Measurements from ENCODE around the gene SLC25A39. TPM values are rescaled to one million over a fixed set of nuclear protein-coding genes. Genes with fewer than 3 reads are reported as not detected.

Gene SLC25A39
- total RNA-seq, 1 experiment from 2014 or later: 129 TPM

DNA sequence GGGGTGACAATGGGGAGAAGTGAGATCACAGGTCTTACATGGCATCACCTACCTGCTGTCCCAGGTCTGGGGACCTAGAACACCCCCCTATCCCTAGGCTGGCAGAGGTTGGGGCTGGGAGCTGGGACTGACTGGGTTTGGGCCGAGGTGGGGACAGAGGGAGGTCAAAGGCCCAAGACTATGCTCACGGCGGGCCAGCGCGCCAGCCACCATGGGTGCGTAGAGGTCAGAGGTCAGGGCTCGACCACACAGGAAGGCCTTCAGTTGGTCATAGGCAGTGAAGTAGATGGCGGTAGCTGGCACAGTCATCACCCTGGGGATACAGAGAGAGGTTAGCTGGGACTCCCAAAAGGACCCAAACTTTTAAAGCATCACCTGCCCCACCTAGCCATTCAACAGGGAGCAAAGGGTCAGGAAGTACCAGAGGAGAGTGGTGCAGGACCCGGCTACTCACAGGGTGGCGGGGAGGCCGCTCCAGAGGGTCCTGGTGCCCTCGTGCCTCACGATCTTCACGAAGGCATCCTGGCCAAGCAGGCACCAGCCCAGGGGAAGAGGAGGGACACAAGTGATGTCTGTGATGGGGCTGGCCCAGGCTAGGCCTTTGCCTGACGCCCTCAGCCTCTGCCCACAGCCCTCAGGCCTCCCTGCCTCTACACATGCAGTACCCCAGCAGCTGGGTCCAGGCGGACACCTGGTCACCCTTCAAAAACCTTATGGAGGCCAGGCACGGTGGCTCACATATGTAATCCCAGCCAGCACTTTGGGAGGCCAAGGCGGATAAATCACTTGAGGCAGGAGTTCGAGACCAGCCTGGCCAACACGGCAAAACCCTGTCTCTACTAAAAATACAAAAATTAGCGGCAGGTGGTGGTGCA lies 3.1 kb downstream of the SLC25A39 start:
- Histone ChIP-seq H3K9me3 (replicated peaks) (no peaks in the 10 kb centered on the region; the same call in 1 of the 2 replicates), H3K4me1 (replicated peaks) (peaks cover 29% of the 10 kb centered on the region), H3K36me3 (peaks cover 53% of the 10 kb centered on the region), H3K27ac (no peak overlapping the region), H3K4me3 (no peak overlapping the region), H3K27me3 (replicated peaks) (peaks cover 17% of the 10 kb centered on the region)
- no peak for DNase-seq (ENCODE audit: low read depth in 1 of 2, low spot score in 2 of 2)

DNA sequence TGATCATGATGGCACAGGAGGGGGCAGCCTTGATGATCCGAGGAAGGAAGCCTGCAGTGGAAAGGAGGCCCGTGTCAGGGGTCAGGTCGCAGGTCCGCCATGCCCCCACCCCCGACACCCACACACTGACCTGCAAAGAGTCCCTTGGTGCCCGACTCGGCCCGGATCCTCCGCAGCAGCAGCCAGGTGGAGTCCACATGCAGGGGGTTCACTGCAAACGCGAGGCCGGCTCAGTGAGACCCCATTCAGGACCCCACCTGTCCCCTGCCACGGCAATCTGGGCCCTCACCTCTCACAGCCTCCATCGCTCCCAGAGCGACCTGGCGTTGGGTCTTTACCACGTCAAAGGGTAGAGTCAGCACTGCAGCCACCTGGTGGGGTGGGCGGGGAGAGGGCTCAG lies 4.6 kb downstream of the SLC25A39 start:
- H3K36me3 ChIP-seq: peaks cover 52% of the 10 kb centered on the region
- peaks cover 15% of the 10 kb centered on the region for H3K4me1 ChIP-seq (replicated peaks)
- DNase-seq (ENCODE audit: low read depth in 1 of 2, low spot score in 2 of 2): no peak
- H3K4me3 ChIP-seq: no peak overlapping the region
- peaks cover 29% of the 10 kb centered on the region for H3K27me3 ChIP-seq (replicated peaks)
- no peaks in the 10 kb centered on the region; the same call in 1 of the 2 replicates for H3K9me3 ChIP-seq (replicated peaks)
- no peak overlapping the region for H3K27ac ChIP-seq

DNA sequence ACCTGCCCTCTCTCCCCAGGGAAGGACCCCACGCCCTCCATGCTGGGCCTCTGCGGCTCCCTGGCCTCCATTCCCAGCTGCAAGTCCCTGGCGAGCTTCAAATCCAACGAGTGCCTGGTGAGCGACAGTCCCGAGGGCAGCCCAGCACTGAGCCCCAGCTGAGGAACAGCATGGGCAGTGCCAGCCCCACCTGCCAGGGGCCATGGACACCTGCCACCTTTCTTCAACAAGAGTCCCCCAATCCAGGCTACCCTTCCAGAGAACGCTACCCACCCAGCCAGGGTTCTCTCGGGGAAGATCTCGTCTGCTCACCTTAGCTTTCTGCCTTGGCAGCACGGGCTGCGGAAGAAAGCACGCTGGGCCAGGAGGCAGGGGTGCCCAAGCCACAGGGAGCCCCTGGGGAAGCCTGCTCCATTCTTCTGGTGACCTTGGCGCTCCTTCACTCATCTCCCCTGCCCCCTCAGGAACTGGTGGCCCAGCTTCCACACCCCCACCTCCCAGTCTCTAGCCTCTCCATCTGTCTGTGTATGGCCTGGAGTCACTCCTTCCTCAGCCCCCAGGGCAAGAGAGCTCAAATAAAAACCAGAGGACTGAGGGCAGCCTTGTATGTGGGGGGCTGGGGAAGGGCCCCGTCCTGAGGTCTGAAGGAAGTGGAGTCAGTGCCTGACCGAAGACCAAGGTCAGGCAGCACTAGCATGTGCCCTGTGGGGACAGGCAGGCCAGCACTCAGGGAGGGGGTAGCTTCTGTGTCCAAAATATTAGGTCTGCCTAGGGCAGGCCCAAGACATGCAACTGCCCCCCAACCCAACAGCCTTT lies 6.3 kb downstream of the SLC25A39 start:
- Histone ChIP-seq H3K36me3 (peaks cover 40% of the 10 kb centered on the region), H3K27ac (no peak overlapping the region), H3K4me3 (no peak overlapping the region), H3K4me1 (replicated peaks) (peaks cover 5% of the 10 kb centered on the region; the same call in 1 of the 2 replicates), H3K27me3 (replicated peaks) (peaks cover 44% of the 10 kb centered on the region), H3K9me3 (replicated peaks) (no peaks in the 10 kb centered on the region; the same call in 1 of the 2 replicates)
- no peak for DNase-seq (ENCODE audit: low read depth in 1 of 2, low spot score in 2 of 2)

DNA sequence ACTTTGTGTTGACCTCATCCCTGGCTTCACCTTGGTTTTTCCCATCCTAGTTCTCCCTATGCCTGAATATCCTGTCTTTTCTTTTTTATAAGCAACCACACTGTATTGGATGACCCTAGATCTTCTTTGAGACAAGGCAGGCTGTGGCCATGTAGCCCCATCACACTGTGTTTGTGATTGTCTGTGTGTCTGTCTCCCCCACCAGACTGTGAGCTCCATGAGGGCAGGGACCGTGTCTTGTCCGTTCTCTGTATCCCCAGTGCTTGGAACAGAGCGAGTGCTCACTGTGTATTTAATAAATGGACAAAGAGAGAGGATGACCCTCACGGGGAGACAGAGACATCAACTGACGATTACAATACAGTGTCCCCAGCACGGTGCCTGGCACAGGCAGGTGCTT lies 7.1 kb downstream of the SLC25A39 start:
- Histone ChIP-seq H3K4me1 (replicated peaks) (peaks cover 5% of the 10 kb centered on the region; the same call in 1 of the 2 replicates), H3K27ac (no peak overlapping the region), H3K9me3 (replicated peaks) (no peaks in the 10 kb centered on the region; the same call in 1 of the 2 replicates), H3K27me3 (replicated peaks) (peaks cover 50% of the 10 kb centered on the region), H3K36me3 (peaks cover 37% of the 10 kb centered on the region), H3K4me3 (no peak overlapping the region)
- DNase-seq (ENCODE audit: low read depth in 1 of 2, low spot score in 2 of 2): no peak

DNA sequence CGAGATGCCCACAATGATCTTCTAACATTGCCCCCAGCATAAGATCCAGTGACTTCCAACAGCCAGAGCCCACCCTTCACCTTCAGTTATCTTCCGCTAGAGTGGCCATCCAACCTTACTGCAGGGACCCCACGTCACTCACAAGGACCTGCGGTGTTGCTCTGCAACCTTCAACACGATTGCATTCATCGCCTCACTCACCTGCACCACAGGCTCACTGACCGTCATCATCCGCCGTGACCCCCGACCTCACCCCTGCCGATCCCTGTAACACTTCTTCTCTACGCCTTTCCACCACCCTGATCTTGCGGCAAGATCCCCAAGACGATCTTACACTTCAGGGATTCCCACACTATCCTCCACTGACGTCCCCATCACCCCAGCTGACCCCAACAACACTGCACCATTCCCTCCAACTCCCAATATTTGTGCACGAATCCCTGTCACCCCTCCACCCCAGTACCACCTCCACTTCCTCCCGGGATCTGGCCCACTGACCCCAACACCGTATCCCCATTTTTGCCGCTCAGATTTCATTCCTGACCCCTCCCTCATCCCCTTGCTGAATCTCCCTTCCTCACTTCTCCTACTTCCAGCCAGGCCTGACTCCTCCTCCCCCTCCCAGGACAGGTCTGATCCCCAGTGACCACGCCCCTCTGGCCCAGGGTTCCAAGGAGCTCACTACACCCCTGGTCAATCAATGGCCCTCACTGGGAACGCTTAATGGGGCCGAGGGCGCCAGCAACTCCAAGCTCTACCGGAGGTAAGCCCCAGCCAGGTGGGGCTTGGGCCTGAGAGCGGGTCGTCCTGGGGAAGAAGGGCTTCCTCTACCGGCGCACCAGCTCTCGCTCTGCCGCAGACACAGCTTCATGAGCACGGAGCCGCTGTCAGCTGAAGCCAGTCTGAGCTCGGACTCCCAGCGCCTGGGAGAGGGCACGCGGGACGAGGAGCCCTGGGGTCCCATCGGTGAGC lies 8.6 kb downstream of the SLC25A39 start:
- no peak for DNase-seq (ENCODE audit: low read depth in 1 of 2, low spot score in 2 of 2)
- Histone ChIP-seq H3K27ac (no peak overlapping the region), H3K36me3 (peaks cover 22% of the 10 kb centered on the region), H3K27me3 (replicated peaks) (peaks cover 54% of the 10 kb centered on the region), H3K4me3 (no peak overlapping the region), H3K4me1 (replicated peaks) (peaks cover 5% of the 10 kb centered on the region; the same call in 1 of the 2 replicates), H3K9me3 (replicated peaks) (no peaks in the 10 kb centered on the region; the same call in 1 of the 2 replicates)

DNA sequence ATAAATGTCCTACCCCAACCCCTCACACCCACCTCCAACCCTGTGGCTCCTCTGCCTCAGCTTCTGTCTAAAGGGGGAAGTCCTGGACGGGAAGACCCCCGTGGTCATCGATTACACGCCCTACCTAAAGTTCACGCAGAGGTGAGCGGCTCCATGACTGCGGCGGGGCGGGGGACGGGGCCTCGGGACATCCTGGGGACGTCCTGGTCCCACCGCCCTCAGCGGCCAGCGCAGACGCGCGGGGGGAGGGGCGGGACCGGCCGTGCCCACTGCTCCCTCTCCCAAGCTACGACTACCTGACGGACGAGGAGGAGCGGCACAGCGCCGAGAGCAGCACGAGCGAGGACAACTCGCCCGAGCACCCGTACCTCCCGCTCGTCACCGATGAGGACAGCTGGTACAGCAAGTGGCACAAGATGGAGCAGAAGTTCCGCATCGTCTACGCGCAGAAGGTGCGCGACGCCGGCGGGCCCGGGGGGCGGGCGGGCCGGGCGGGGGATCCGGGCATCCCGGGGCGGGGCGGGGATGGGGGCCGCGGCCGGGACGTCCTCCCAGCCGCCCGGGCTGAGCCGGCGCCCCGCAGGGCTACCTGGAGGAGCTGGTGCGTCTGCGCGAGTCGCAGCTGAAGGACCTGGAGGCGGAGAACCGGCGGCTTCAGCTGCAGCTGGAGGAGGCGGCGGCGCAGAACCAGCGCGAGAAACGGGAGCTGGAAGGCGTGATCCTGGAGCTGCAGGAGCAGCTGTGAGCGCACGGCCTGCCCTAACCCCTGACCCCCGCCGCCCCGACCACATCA lies 9.6 kb downstream of the SLC25A39 start:
- Histone ChIP-seq H3K36me3 (peaks cover 12% of the 10 kb centered on the region), H3K4me1 (replicated peaks) (peaks cover 5% of the 10 kb centered on the region; the same call in 1 of the 2 replicates), H3K9me3 (replicated peaks) (no peaks in the 10 kb centered on the region; the same call in 1 of the 2 replicates), H3K27ac (no peak overlapping the region), H3K27me3 (replicated peaks) (peaks cover 54% of the 10 kb centered on the region), H3K4me3 (no peak overlapping the region)
- no peak for DNase-seq (ENCODE audit: low read depth in 1 of 2, low spot score in 2 of 2)

DNA sequence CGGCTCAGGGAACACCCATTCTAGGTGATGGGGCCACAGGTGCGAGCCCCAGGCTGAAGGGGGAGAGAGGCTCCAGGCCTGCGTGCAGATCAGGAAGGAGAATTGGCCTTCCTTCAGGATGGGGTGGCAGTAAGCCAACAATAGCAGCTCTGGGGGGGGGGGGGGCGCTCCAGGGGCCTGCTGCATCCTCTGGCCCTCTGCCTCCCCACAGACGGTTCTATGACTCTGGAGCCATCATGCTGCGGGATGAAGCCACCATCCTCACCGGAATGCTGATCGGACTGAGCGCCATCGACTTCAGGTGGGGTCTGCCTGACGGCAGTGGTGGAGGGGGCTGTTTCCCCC lies 10.1 kb downstream of the SLC25A39 start:
- Histone ChIP-seq H3K4me1 (replicated peaks) (peaks cover 5% of the 10 kb centered on the region; the same call in 1 of the 2 replicates), H3K4me3 (no peak overlapping the region), H3K9me3 (replicated peaks) (no peaks in the 10 kb centered on the region; the same call in 1 of the 2 replicates), H3K27ac (no peak overlapping the region), H3K36me3 (peaks cover 6% of the 10 kb centered on the region), H3K27me3 (replicated peaks) (peaks cover 59% of the 10 kb centered on the region)
- no peak for DNase-seq (ENCODE audit: low read depth in 1 of 2, low spot score in 2 of 2)

DNA sequence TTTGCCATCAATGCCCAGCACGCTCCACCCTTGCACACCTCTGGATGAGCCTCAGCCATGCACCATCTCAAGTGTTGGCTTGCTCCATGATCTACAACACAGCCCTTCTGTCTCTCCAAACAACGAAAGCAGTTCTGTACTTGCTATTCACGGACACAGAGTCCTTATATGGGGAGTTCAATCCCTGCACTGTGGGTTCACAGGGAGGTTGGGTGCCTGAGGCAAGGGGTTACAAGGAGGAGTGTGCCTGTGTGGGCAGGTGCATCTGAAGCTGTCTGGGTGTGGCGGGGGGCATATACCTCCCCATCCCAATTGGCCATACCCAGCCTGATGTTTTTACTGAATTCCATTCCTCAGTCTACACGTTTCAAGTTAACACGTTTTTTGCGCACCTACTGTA lies 10.6 kb downstream of the SLC25A39 start:
- no peak for DNase-seq (ENCODE audit: low read depth in 1 of 2, low spot score in 2 of 2)
- Histone ChIP-seq H3K27me3 (replicated peaks) (peaks cover 64% of the 10 kb centered on the region), H3K36me3 (peaks cover 2% of the 10 kb centered on the region; the same call in 1 of the 2 replicates), H3K4me3 (no peak overlapping the region), H3K9me3 (replicated peaks) (no peaks in the 10 kb centered on the region; the same call in 1 of the 2 replicates), H3K27ac (no peak overlapping the region), H3K4me1 (replicated peaks) (peaks cover 5% of the 10 kb centered on the region; the same call in 1 of the 2 replicates)

DNA sequence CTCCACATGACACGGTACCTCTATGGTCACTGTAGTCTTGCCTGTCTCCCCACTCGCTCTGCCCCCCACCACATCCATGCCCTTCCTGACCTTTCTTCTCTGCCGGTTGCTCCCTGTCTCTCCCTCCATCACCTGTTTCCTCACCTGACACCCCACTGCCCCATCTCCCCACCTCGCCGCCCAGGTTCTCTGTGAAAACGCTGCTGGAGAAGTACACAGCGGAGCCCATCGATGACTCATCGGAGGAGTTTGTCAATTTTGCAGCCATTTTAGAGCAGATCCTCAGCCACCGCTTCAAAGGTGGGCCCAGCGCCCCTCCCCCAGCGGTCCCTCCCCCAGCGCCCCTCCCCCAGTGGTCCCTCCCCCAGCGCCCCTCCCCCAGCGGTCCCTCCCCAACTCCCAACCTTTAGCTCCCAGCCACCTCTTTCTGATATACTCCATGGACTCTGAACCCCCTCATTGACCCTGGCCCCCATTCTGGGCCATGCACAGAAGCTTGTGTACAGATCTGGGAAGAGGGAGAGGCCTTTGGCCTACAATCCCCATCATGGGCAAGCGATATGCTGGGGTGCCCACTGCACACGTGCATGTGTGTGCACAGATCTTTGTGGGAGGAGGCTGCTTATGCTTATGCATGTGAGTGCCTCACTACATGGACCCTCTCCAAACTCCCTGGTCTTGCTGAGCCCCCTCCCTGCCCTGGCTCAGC lies 12.1 kb downstream of the SLC25A39 start:
- H3K4me3 ChIP-seq: no peak overlapping the region
- no peaks in the 10 kb centered on the region; the same call in 1 of the 2 replicates for H3K9me3 ChIP-seq (replicated peaks)
- no peak overlapping the region for H3K27ac ChIP-seq
- peaks cover 7% of the 10 kb centered on the region; the same call in 1 of the 2 replicates for H3K4me1 ChIP-seq (replicated peaks)
- H3K36me3 ChIP-seq: no peaks in the 10 kb centered on the region
- DNase-seq (ENCODE audit: low read depth in 1 of 2, low spot score in 2 of 2): no peak
- peaks cover 65% of the 10 kb centered on the region for H3K27me3 ChIP-seq (replicated peaks)

DNA sequence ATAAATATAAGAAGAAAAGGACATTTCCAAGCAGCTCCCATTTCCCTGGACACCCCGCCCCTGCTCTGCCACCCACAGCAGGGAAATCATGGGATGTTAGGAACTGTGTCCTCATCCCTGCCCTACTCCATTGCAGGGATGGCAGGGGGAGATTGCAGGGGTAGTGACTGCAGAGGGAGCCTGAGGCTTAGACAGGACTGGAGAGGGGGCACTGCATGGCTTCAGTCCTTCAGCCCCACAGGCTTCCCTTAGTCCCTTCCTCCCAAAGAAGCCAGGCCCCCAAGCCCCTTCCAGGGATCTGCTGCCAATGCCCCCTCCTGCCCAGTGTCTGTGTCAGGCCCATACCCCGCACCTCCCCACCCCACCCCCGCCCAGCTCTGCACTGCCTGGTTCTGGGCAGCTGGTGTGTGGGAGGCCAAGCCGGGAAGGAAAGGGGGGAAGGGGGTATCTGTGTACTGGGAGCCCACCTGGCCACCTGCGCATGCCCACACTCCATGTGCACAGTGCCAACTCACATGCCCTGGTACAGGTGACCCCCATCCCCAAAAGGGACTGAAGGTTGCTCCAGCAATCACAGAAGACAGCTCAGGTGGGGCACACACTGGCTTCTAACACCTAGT lies 13.0 kb downstream of the SLC25A39 start:
- Histone ChIP-seq H3K27me3 (replicated peaks) (peaks cover 64% of the 10 kb centered on the region), H3K27ac (no peak overlapping the region), H3K4me1 (replicated peaks) (peaks cover 7% of the 10 kb centered on the region; the same call in 1 of the 2 replicates), H3K9me3 (replicated peaks) (no peaks in the 10 kb centered on the region; the same call in 1 of the 2 replicates), H3K36me3 (no peaks in the 10 kb centered on the region), H3K4me3 (no peak overlapping the region)
- no peak for DNase-seq (ENCODE audit: low read depth in 1 of 2, low spot score in 2 of 2)

DNA sequence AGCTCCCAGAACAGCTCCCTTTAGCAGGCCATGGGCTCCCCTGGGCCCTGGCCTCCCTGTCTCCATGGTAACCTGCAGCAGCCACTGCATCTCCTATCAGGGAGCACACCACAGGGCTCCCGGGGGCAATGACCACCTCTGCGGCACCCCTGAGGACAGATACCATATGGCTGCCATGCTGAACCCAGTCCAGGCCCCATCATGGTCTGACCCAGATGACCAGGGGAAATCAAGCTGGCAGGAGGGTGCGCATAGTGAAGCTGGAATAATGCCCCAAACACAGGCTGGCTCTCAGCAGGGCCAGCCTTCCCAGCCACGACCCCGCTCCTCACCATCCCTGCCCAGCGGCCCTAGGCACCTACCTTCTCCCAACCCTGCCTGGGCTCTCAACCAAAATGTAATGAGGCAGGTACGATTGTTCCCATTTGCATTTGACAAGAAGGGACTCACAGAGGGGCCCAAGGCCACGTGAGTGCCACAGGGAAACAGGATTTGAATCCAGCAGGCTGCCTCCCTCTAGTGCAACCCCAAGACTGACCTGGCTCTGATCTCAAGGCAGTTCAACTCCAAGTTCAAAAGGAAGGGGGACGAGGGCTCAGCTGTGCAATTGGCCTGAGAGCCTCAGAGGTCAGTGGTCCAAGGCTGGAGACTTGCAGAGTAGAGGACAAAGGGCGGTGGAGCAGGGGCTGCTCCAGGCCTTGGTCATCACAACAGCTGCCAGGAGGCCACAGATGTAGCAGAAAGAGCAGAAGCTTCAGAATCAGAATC lies 13.8 kb downstream of the SLC25A39 start:
- Histone ChIP-seq H3K36me3 (no peaks in the 10 kb centered on the region), H3K9me3 (replicated peaks) (no peaks in the 10 kb centered on the region; the same call in 1 of the 2 replicates), H3K4me1 (replicated peaks) (peaks cover 7% of the 10 kb centered on the region; the same call in 1 of the 2 replicates), H3K4me3 (no peak overlapping the region), H3K27me3 (replicated peaks) (peaks cover 62% of the 10 kb centered on the region), H3K27ac (no peak overlapping the region)
- no peak for DNase-seq (ENCODE audit: low read depth in 1 of 2, low spot score in 2 of 2)
